Measurements from ENCODE around the gene SETD2.

DNA sequence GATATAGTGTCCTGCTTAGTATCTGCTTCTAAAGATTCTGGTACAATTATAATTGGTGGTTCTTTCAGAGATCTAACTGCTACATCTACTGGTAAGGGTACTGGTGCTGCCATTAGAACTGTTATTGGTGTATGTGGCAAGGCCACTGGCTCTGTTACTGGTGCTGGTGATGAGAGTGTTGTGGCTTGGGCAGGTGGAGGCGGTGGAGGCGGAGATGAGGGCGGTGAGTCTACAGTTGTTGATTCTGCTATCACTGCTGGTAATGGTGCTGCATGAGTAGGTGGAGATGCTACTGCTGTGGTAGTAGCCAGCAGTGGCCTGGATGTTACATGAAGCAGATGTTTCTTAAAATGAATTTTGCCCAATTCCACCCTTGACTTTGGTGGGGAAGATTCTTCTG lies 40.1 kb downstream of the SETD2 start:
- no peak for TF ChIP-seq POLR2A (IDR thresholded peaks at IDR 0.05)
- TF ChIP-seq, protein P1, sequence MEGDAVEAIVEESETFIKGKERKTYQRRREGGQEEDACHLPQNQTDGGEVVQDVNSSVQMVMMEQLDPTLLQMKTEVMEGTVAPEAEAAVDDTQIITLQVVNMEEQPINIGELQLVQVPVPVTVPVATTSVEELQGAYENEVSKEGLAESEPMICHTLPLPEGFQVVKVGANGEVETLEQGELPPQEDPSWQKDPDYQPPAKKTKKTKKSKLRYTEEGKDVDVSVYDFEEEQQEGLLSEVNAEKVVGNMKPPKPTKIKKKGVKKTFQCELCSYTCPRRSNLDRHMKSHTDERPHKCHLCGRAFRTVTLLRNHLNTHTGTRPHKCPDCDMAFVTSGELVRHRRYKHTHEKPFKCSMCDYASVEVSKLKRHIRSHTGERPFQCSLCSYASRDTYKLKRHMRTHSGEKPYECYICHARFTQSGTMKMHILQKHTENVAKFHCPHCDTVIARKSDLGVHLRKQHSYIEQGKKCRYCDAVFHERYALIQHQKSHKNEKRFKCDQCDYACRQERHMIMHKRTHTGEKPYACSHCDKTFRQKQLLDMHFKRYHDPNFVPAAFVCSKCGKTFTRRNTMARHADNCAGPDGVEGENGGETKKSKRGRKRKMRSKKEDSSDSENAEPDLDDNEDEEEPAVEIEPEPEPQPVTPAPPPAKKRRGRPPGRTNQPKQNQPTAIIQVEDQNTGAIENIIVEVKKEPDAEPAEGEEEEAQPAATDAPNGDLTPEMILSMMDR (IDR thresholded peaks at IDR 0.05 in 8 of 11, conservative IDR thresholded peaks at IDR 0.05 in 3 of 11) = no peak
